Left lung (tissue), 10 donors: ENCODE data around the gene NEK5. TPM values are rescaled to one million over a fixed set of nuclear protein-coding genes. Genes with fewer than 3 reads are reported as not detected.

Experiments used
- ATAC-seq: fragments of 200-7000 bp; cut with Tn5 transposase; one replicate; pipeline ENCODE4 v1.9.1; 2020; ENCODE audit warnings: moderate library complexity
- DNase-seq, 4 donors: peaks; one replicate each; pipeline ENCODE4 v3.0.0-alpha.2; 2013 to 2020
- H3K27ac ChIP-seq, 2 donors: fragments of 200-600 bp; sonication (generic) in 1 of 2; one replicate each; pipeline versions ENCODE4 v1.5.0 to v1.8.0; 2020 to 2021
- H3K27me3 ChIP-seq, 2 donors: fragments of 200-600 bp; sonication (generic) in 1 of 2; one replicate each; pipeline versions ENCODE4 v1.5.0 to v1.8.0; 2020 to 2021
- H3K36me3 ChIP-seq, 2 donors: fragments of 200-600 bp; sonication (generic) in 1 of 2; one replicate each; pipeline versions ENCODE4 v1.5.0 to v1.8.0; 2020 to 2021
- H3K4me1 ChIP-seq, 2 donors: fragments of 200-600 bp; one replicate each; pipeline ENCODE4 v1.8.0; 2021
- H3K4me3 ChIP-seq, 2 donors: fragments of 200-600 bp; sonication (generic) in 1 of 2; one replicate each; pipeline versions ENCODE4 v1.5.0 to v1.8.0; 2020 to 2021; ENCODE audit warnings: mild to moderate bottlenecking in 1 of 2
- H3K9me3 ChIP-seq, 2 donors: fragments of 200-600 bp; sonication (generic) in 1 of 2; one replicate each; pipeline versions ENCODE4 v1.5.0 to v1.8.0; 2020 to 2021
- CTCF ChIP-seq, 2 donors: fragments of 200-600 bp; sonication (generic) in 1 of 2; IDR thresholded peaks; one replicate each; pipeline versions ENCODE4 v1.5.0 to v1.8.0; 2021; ENCODE audit warnings: antibody characterized with exemption in 2 of 2
- intact Hi-C, 2 donors: fragments of 100-400 bp; cut with DNase I; formaldehyde crosslinking; loops; one replicate each; pipeline versions ENCODE4 v1.11.2 to v1.14.2; 2022
- polyA plus RNA-seq, 6 donors: library from polyadenylated mRNA; unstranded; fragments of 120-200 nt; gene quantifications; one replicate each; pipeline ENCODE4 v1.2.1, GENCODE V29; 2013; ENCODE audit not compliant: insufficient read length in 6 of 6
- total RNA-seq, 2 donors: library from RNA; stranded (reverse); fragmentation: NEBNext Ultra II Directional; extraction: Animal tissue kit (Norgen Biotek cat#: 25700); gene quantifications; one replicate each; pipeline ENCODE4 v1.2.1, GENCODE V29; 2021
- donor health status: DM: no; HTN: yes; CAD: no.
- donor health status: DM: no; HTN: no; CAD: no.

NEK5 gene
- total and polyA plus RNA-seq, 8 donors = 0.41 to 6.9 (median 4.7) TPM

GRCh38 chr13:52011632-52012511, 117.0 kb downstream of the NEK5 start, which contains the start of gene ALG11:
TSS of gene ALG11 (plus strand) at chr13:52012398. CDS start at chr13:52012419, 21 bp downstream.
- H3K9me3 ChIP-seq = no peaks in the 10 kb centered on the region
- peak within 1 kb of the TSS; percentile 45 to 48 for H3K27ac ChIP-seq
- H3K4me3 ChIP-seq = peak within 1 kb of the TSS; percentile 95 to 98
- intact Hi-C loops = no loop called here
- peaks cover 14 to 29% of the 10 kb centered on the region in 2 donors for H3K4me1 ChIP-seq
- no peak for TF ChIP-seq CTCF (IDR thresholded peaks at IDR 0.05)
- H3K36me3 ChIP-seq = peaks cover 0 to 12% of the 10 kb centered on the region in 2 donors
- peaks cover 0 to 26% of the 10 kb centered on the region in 2 donors for H3K27me3 ChIP-seq
- ATAC-seq (peak; percentile 100), DNase-seq (peak; percentile 96 to 99 (median 98))

DNA sequence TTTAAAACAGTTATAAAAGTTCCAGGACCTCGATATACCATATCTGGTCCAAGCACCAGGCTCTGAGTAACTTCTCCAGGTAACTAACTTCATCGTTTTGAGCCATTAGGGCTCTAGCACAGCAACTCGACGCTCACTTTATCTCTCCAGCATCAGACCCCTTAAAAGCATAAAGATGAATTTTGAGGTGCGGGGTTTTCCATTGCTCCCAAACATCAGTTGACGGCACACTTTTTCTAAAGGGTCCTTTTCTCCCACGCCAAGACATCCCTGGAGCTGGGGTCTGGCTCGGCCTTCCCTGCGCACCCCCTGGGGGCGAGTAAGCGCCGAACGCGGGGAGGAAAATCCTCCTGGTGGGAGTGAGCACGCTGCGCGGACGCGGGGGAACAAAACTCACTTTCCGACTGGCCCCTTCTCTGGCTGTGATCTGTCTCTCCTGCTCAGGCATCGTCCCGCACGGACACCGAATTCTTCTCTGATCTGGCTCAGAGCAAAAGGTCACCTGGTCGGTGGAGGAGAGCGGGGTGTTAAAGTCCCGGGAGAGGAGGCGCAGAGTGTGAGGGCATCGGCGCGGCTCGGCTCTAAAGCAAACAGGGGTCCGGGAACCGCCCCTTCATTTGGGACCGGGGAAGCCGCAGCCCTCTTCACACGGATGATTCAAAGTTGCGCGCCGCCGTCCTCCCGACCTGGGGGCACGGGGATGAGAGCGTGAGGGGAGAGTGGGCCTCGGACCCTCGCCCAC, 117.8 kb downstream of the NEK5 start, which contains the start of gene ATP7B:
Gene ATP7B, minus strand, starts transcription at position 561 of the 742 bp plus-strand sequence. Its CDS starts 113 bp downstream, at position 448.
- Histone ChIP-seq H3K27me3 (peaks cover 0 to 26% of the 10 kb centered on the region in 2 donors), H3K36me3 (peaks cover 0 to 4% of the 10 kb centered on the region in 2 donors), H3K9me3 (no peaks in the 10 kb centered on the region), H3K4me3 (peak within 1 kb of the TSS; percentile 95 to 98), H3K4me1 (peaks cover 14 to 29% of the 10 kb centered on the region in 2 donors), H3K27ac (peak within 1 kb of the TSS; percentile 45 to 48)
- ATAC-seq (peak; percentile 40), DNase-seq (peak in 1 of 4 donors; percentile 81)
- intact Hi-C loops = no loop called here
- TF ChIP-seq CTCF (IDR thresholded peaks at IDR 0.05) = no peak

DNA sequence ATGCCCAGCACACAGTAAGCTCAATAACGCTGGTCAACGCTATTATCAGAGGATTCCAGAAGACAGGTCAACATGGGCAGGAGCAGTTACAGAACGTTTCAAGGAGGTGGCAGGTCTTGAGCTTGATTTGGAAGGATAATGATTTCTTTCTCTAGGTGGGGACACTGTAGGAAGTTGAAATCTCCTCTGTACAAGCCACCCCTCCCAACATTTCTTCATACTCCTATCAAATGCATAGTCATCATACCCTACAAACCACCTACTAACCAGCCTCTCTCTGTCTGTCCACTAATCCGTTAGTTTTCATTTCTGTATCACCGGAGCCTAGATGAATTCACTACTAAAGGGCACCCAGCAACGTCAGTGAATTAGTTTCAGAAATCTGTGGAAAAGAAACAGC, 118.9 kb downstream of the NEK5 start:
- Histone ChIP-seq H3K36me3 (no peaks in the 10 kb centered on the region), H3K27ac (no peak overlapping the region), H3K27me3 (peaks cover 0 to 26% of the 10 kb centered on the region in 2 donors), H3K9me3 (no peaks in the 10 kb centered on the region), H3K4me3 (no peak overlapping the region), H3K4me1 (peaks cover 14 to 29% of the 10 kb centered on the region in 2 donors)
- DNase-seq (no peak), ATAC-seq (no peak)
- no peak for TF ChIP-seq CTCF (IDR thresholded peaks at IDR 0.05)
- intact Hi-C loops = no loop called here

DNA sequence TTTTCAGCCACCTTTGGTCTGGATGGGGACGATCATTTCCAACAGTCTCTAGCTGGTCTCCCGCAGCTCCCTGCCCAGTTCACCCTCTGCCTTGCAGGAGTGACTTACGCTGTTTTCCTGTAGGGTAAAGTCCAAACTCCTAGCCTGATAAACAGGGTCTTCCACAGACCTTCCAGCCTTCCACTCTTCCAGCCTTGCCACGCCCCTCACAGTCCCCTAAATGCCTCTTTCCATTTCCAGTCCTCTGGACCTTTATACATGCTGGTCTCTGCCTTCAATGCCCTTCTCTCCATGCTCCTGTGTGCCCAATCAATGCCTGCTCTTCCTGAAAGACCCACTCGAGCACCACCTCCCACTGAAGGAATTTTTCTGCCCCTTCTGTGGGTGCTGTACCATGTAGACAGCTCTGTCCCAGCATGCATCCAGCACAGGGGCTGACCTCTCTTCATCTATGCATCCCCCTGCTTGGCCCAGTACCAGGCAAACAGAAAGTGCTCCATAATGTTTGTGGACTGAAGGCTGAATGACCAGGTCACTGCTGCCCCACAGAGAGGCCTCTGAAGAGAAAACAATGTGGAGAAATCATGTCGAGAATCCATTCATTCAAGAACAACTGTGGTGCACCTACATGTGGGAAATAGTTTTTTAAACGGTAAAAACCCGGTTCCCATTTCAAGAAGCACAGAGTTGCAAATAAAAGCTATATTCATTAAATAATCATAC, 122.2 kb downstream of the NEK5 start:
- ATAC-seq = no peak
- intact Hi-C loops = no loop called here
- H3K4me3 ChIP-seq = no peak overlapping the region
- H3K4me1 ChIP-seq = peaks cover 4 to 13% of the 10 kb centered on the region in 2 donors
- no peak overlapping the region for H3K27ac ChIP-seq
- DNase-seq = no peak
- peaks cover 0 to 25% of the 10 kb centered on the region in 2 donors for H3K27me3 ChIP-seq
- H3K9me3 ChIP-seq = no peaks in the 10 kb centered on the region
- H3K36me3 ChIP-seq = no peaks in the 10 kb centered on the region
- TF ChIP-seq CTCF (IDR thresholded peaks at IDR 0.05) = no peak
